GM23338 (cell line): ENCODE data around the gene SPHKAP. TPM values are rescaled to one million over a fixed set of nuclear protein-coding genes. Genes with fewer than 3 reads are reported as not detected.

Experiments
- ATAC-seq: fragments of 200-7000 bp; cut with Tn5 transposase; 3 replicates; pipeline ENCODE4 v1.9.1; 2020
- DNase-seq: peaks from one replicate; pipeline ENCODE4 v3.0.0-alpha.2; 2015; ENCODE audit warnings: low spot score
- H2AFZ ChIP-seq: fragments of 200-600 bp; sonication (generic); 2 replicates; pipeline ENCODE4 v1.8.0; 2016; ENCODE audit warnings: antibody characterized with exemption, mild to moderate bottlenecking, moderate library complexity
- H3F3A ChIP-seq: fragments of 200-600 bp; sonication (generic); replicated peaks from 2 replicates; pipeline ENCODE4 v1.8.0; 2017; ENCODE audit warnings: antibody characterized with exemption, mixed run types, low read depth
- H3K27ac ChIP-seq: fragments of 200-600 bp; sonication (generic); 2 replicates; pipeline ENCODE4 v1.6.1; 2016; ENCODE audit warnings: low read depth
- H3K27me3 ChIP-seq: fragments of 200-600 bp; sonication (generic); 2 replicates; pipeline ENCODE4 v1.8.0; 2016; ENCODE audit warnings: mild to moderate bottlenecking, mixed run types, moderate library complexity; ENCODE audit not compliant: insufficient read depth
- H3K36me3 ChIP-seq: fragments of 200-600 bp; sonication (generic); 2 replicates; pipeline ENCODE4 v1.8.0; 2016; ENCODE audit warnings: mild to moderate bottlenecking; ENCODE audit not compliant: insufficient read depth
- H3K4me1 ChIP-seq: fragments of 200-600 bp; sonication (generic); 2 replicates; pipeline ENCODE4 v1.8.0; 2016; ENCODE audit warnings: mild to moderate bottlenecking, moderate library complexity; ENCODE audit not compliant: insufficient read depth
- H3K4me2 ChIP-seq: fragments of 200-600 bp; sonication (generic); 2 replicates; pipeline ENCODE4 v1.7.1; 2017; ENCODE audit warnings: mixed run types
- H3K4me3 ChIP-seq: fragments of 200-600 bp; sonication (generic); 2 replicates; pipeline ENCODE4 v1.6.1; 2016; ENCODE audit warnings: mixed run types
- H3K79me2 ChIP-seq: fragments of 200-600 bp; sonication (generic); replicated peaks from 2 replicates; pipeline ENCODE4 v1.8.0; 2017; ENCODE audit warnings: mild to moderate bottlenecking; ENCODE audit not compliant: insufficient read depth
- H3K9me2 ChIP-seq: fragments of 200-600 bp; sonication (generic); 2 replicates; pipeline ENCODE4 v1.8.0; 2017; ENCODE audit not compliant: insufficient read depth
- H4K20me1 ChIP-seq: fragments of 200-600 bp; sonication (generic); replicated peaks from 2 replicates; pipeline ENCODE4 v1.8.0; 2017; ENCODE audit warnings: mild to moderate bottlenecking; ENCODE audit not compliant: insufficient read depth
- H3K27ac Mint-ChIP-seq: 2 replicates; pipeline ENCODE4 v1.8.0; 2020; ENCODE audit warnings: inconsistent platforms, mild to moderate bottlenecking, moderate library complexity, mixed read lengths
- H3K27me3 Mint-ChIP-seq: 3 replicates; pipeline ENCODE4 v1.8.0; 2022; ENCODE audit warnings: low read depth, mild to moderate bottlenecking, moderate library complexity, mixed read lengths, inconsistent platforms; ENCODE audit not compliant: insufficient read depth, poor library complexity
- H3K36me3 Mint-ChIP-seq: 3 replicates; pipeline ENCODE4 v1.8.0; 2021; ENCODE audit warnings: low read depth, mild to moderate bottlenecking, inconsistent platforms, moderate library complexity, mixed read lengths
- H3K4me1 Mint-ChIP-seq: 3 replicates; pipeline ENCODE4 v1.8.0; 2020; ENCODE audit warnings: mild to moderate bottlenecking, inconsistent platforms, mixed read lengths
- H3K4me3 Mint-ChIP-seq: 3 replicates; pipeline ENCODE4 v1.8.0; 2021; ENCODE audit warnings: moderate library complexity, mild to moderate bottlenecking, inconsistent platforms, mixed read lengths
- H3K9me3 Mint-ChIP-seq: 3 replicates; pipeline ENCODE4 v1.8.0; 2020; ENCODE audit warnings: moderate library complexity, mild to moderate bottlenecking, inconsistent platforms, mixed read lengths
- CTCF ChIP-seq, 2 experiments: fragments of 200-600 bp in 1 of 2; sonication (generic) in 1 of 2; conservative IDR thresholded peaks; 2 replicates each; pipeline versions ENCODE4 v1.5.1 to v1.6.1; 2016 to 2017; ENCODE audit warnings: antibody characterized with exemption in 2 of 2, low read depth in 2 of 2, mild to moderate bottlenecking in 2 of 2, moderate library complexity in 1 of 2
- ETS1 ChIP-seq: IDR thresholded peaks from 2 replicates; pipeline ENCODE4 v1.6.1; 2016; ENCODE audit warnings: antibody characterized with exemption
- EZH2 ChIP-seq: fragments of 200-600 bp; sonication (generic); IDR thresholded peaks from one replicate; pipeline ENCODE4 v1.8.0; 2017; ENCODE audit warnings: antibody characterized with exemption, mild to moderate bottlenecking, low read depth; ENCODE audit not compliant: unreplicated experiment
- EZH2phosphoT487 ChIP-seq: fragments of 200-600 bp; sonication (generic); IDR thresholded peaks from one replicate; pipeline ENCODE4 v1.8.1; 2018; ENCODE audit warnings: antibody characterized with exemption; ENCODE audit not compliant: unreplicated experiment
- NANOG ChIP-seq: IDR thresholded peaks from 2 replicates; pipeline ENCODE4 v1.6.1; 2016; ENCODE audit warnings: antibody characterized with exemption, borderline replicate concordance
- STAT1 ChIP-seq: IDR thresholded peaks from one replicate; pipeline ENCODE4 v1.6.1; 2016; ENCODE audit warnings: antibody characterized with exemption; ENCODE audit not compliant: unreplicated experiment
- ZNF462 ChIP-seq: fragments of 250-450 bp; sonication (Bioruptor Pico); IDR thresholded peaks from 2 replicates; pipeline ENCODE4 v1.5.0; 2020; ENCODE audit warnings: mild to moderate bottlenecking, moderate library complexity
- polyA plus RNA-seq: library from polyadenylated mRNA; unstranded; fragments of >200 nt; fragmentation: Nextera tagmentation; extraction: Ambion mirVana; gene quantifications from 2 replicates; pipeline ENCODE4 v1.2.1, GENCODE V29; 2016
- total RNA-seq: library from RNA; depleted of rRNA; stranded (reverse); fragments of >200 nt; shearing (Covaris generic); gene quantifications from 2 replicates; pipeline ENCODE4 v1.2.3, GENCODE V29; 2014

The SPHKAP gene
- total and polyA plus RNA-seq, 2 experiments from 2014 or later, result 0.10 TPM; not detected in 1

- Mint-ChIP-seq H3K36me3 (no peaks in the 10 kb centered on the region; the same call in 1 of the 3 replicates), H3K27me3 (no peaks in the 10 kb centered on the region), H3K27ac (no peak overlapping the region), H3K9me3 (peaks cover 9% of the 10 kb centered on the region), H3K4me1 (no peaks in the 10 kb centered on the region), H3K4me3 (no peak overlapping the region)
- DNase-seq, result no peak
- Histone ChIP-seq H3K27ac (no peak overlapping the region), H4K20me1 (no peaks in the 10 kb centered on the region), H3K36me3 (no peaks in the 10 kb centered on the region), H3K4me2 (no peak overlapping the region), H3K9me2 (peaks cover 6% of the 10 kb centered on the region), H3K4me3 (no peak overlapping the region), H3K27me3 (no peaks in the 10 kb centered on the region), H3F3A (no peaks in the 10 kb centered on the region), H2AFZ (no peak overlapping the region), H3K4me1 (no peaks in the 10 kb centered on the region), H3K79me2 (no peaks in the 10 kb centered on the region)
- no peak for ATAC-seq
- no peak for TF ChIP-seq ETS1
- no peak for TF ChIP-seq EZH2phosphoT487
- no peak for TF ChIP-seq CTCF (conservative IDR thresholded peaks at IDR 0.05; ENCODE audit: low read depth in 2 of 2)
- no peak for TF ChIP-seq EZH2
- no peak for TF ChIP-seq STAT1
- TF ChIP-seq ZNF462 (CRISPR knock-in tag), result no peak
- no peak for TF ChIP-seq NANOG
These were observed 157.9 kb downstream of the SPHKAP start for GRCh38 chr2:228023619-228024018.
